ENCODE results near the gene KCNK1.

Gene KCNK1

DNA sequence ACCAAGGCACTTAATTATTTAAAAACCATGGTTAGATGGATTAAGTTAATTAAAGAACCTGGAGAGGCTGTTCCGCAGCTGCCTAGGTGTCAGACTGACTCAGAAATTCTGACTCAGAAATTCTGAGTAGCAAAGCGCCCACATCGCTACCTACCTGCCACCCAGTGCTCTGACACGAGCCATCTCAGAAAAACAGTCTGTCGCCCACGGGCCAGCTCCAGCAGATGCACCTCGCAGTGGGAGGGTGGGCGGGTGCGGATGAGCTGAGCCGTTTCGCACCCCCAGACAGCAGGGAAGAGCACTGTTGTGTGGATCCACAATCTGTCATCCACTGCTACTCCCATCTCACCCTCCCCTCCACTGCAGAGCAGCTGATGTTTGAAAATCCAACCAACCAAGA lies 13.5 kb downstream of the KCNK1 start:
- H3K4me3 ChIP-seq (ENCODE audit: low read length) = no peak overlapping the region
- DNase-seq (ENCODE audit: low read depth) = no peak
- TF ChIP-seq, protein P1, sequence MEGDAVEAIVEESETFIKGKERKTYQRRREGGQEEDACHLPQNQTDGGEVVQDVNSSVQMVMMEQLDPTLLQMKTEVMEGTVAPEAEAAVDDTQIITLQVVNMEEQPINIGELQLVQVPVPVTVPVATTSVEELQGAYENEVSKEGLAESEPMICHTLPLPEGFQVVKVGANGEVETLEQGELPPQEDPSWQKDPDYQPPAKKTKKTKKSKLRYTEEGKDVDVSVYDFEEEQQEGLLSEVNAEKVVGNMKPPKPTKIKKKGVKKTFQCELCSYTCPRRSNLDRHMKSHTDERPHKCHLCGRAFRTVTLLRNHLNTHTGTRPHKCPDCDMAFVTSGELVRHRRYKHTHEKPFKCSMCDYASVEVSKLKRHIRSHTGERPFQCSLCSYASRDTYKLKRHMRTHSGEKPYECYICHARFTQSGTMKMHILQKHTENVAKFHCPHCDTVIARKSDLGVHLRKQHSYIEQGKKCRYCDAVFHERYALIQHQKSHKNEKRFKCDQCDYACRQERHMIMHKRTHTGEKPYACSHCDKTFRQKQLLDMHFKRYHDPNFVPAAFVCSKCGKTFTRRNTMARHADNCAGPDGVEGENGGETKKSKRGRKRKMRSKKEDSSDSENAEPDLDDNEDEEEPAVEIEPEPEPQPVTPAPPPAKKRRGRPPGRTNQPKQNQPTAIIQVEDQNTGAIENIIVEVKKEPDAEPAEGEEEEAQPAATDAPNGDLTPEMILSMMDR (conservative IDR thresholded peaks at IDR 0.05; ENCODE audit: low read length) = no peak

DNA sequence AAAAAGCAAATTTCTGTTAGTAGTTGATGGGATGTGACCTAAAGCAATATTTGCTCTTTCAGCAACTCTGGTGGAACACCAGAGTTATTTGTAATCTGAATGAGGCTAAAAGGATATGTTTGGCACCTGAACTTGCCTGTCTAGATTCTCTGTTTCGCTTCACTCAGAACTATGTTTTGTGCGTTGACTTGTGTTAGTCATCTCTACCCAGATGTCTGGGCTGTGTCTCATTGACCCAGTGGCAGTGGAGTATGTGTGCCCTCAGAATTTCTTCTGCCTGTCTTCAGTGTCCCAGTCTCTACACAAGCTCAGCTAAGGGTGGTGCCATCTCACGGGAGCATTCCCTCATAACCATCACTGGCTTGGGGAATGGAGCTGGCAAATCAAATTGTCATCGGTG lies 13.9 kb downstream of the KCNK1 start:
- DNase-seq (ENCODE audit: low read depth) = no peak
- no peak overlapping the region for H3K4me3 ChIP-seq (ENCODE audit: low read length)
- TF ChIP-seq, protein P1 (conservative IDR thresholded peaks at IDR 0.05; ENCODE audit: low read length) = no peak

DNA sequence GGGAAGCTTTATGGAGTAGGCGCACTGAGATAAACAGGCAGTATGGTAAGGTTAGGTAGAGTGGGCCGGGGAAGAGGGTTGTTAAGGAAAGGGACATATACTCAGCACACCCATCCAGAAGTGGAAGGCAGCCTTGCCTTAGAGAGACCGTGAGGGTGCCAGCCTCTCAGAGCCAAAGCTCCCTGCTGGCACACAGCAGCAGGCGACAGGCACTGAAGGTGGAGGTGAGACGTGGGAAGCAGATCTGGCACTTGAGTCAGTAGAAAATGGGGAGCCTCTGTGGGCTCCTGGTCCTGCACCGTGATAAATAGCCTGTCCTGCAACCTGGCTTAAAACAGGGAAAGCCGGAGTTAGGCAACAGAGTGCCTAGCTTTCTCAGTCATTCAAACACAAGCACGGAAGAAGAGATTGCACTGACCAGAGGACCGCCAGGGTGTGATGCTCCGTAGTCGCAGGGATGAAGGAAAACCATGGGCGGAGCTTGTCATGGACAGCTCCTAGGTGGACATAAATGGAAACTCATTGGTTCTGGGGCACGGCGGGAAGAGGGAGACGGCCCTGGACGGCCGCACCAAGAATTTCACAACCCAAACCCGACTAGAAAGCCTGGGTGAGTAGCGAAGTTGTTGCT lies 15.5 kb downstream of the KCNK1 start:
- no peak overlapping the region for H3K4me3 ChIP-seq (ENCODE audit: low read length)
- TF ChIP-seq, protein P1 (conservative IDR thresholded peaks at IDR 0.05; ENCODE audit: low read length) = no peak
- no peak for DNase-seq (ENCODE audit: low read depth)

DNA sequence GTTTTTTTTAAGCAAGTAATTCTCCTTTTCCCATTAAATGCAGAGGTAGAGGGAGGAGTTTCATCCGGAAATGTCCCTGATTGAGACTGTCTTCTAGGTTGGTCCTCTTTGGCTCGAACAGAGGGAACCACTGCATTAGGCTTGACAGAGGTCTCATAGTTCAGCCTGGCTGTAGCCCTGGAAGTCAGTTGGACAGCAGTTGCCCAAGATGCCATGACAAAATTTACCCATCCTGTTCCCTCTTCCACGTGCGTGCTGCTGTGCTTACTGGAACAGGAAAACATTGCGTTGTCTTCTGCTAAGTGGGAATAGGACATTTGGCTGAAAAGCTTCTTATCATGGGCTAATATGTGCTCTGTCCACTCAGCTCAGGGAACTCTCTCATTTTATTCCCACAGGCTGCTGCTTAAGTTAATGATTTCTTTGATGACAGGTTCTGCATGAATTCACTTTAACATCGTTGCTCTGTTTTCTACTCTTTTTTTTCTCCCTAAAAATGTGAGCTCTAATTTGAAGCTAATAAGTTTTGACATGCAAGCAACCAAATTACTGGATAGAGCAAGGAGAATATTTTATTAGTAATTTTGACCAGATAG lies 18.0 kb downstream of the KCNK1 start:
- TF ChIP-seq, protein P1 (conservative IDR thresholded peaks at IDR 0.05; ENCODE audit: low read length) = no peak
- DNase-seq (ENCODE audit: low read depth) = no peak

DNA sequence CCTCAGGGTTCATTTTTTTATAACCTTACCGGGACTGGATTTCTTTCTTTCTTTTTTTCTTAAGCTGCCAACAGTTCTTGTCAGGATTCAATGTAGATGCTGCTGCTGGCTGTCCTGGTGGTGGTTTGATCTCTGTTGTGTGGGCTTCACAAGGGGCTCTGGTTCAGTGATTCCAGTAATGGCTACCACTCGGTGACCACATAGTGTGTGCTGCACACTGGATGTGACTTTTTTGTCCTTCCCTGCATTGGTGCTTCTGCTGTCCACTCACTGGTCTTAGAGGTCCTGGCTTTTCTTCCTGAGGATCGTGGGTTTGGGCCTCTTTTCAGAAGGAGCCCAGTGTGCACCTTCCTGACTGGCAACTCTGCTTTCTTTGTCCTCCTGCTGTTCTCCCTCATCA lies 18.5 kb downstream of the KCNK1 start:
- no peak for DNase-seq (ENCODE audit: low read depth)
- H3K4me3 ChIP-seq (ENCODE audit: low read length) = no peak overlapping the region
- TF ChIP-seq, protein P1 (conservative IDR thresholded peaks at IDR 0.05; ENCODE audit: low read length) = no peak

More for the DNA sequence above, 18.0 kb downstream of the KCNK1 start:
- no peak overlapping the region for H3K4me3 ChIP-seq (ENCODE audit: low read length)

DNA sequence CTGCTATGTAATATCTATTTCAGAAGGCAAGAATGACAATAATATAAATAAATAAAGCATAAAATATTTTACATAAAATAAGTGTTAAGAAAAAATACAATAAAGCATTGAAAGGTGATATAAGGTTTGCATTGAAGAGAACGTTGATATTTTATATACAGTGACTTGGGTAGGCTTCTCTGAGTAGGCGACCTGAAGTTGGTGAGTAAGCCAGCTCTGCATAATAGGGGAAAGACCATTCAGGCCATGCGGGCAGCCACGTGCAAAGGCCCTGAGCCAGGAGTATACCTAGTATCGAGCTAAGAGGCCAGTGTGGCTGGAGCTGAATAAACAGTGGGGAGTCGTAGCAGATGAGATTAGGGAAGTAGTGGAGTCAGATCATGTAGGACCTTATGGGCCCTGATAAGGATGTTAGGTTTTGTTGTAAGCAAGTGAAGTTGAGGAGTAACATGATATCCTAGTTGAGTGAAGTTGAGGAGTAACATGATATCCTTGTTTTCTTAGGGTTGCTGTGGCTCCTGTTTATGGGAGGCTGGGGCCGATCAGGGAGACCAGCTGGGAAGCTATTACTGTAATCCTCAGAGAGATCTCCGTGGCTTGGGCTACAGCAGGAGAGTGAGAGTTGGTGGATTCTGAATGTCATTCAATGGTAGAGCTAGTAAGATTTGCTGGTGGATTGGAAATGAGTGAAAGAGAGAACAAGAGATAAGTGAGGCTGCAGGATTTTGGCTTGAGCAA lies 22.0 kb downstream of the KCNK1 start:
- DNase-seq (ENCODE audit: low read depth) = no peak
- no peak overlapping the region for H3K4me3 ChIP-seq (ENCODE audit: low read length)
- TF ChIP-seq, protein P1 (conservative IDR thresholded peaks at IDR 0.05; ENCODE audit: low read length) = no peak

DNA sequence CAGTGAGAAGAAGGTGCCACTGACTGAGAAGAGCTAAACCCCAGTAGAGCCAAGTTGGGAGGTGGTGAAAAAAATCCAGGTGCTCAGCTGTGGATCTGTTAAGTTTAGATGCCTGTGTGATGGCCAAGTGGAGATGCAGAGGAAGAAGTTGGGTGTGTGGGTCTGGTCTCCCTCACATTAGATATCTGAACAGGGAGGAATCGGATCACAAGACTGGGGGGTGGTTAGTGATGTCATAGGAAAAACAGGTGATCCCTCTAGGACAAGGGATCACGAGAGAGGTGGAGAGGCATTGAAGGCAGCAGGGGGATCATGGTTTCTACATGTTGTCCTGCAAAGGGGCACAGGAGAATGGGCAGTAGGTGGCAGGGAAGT lies 22.6 kb downstream of the KCNK1 start:
- DNase-seq (ENCODE audit: low read depth) = no peak
- TF ChIP-seq, protein P1 (conservative IDR thresholded peaks at IDR 0.05; ENCODE audit: low read length) = no peak
- no peak overlapping the region for H3K4me3 ChIP-seq (ENCODE audit: low read length)
